AG09319 (cell line): ENCODE measurements around the gene MAD1L1.

Experiments
- DNase-seq: peaks from one replicate; pipeline ENCODE4 v3.0.0-alpha.2; 2010; ENCODE audit warnings: low read depth; ENCODE audit errors: extremely low read depth
- TF ChIP-seq, protein P1 (sequence below): IDR thresholded peaks from 2 replicates; pipeline ENCODE4 v1.5.1; 2011; ENCODE audit warnings: low read depth, mild to moderate bottlenecking, inconsistent platforms, low read length, moderate library complexity

MAD1L1 gene

DNA sequence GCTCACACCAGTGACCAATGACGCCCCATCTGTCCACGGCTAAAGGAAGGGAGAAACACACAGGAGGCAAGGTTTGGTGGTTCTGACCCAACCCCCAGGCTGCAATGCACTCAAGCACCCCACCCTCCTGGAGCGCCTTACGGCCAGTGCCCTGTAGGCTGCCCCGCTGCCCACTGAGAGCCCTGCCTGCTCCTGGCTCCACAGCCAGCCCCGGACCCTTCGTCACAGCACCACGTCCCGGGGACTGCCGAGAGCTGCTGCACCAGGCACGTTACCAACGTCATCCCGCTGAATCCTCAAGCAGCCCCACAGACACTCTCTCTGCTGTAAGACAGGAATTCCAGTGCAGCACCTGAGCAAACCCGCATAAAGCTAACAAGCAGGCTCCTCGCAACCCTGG lies 87.8 kb downstream of the MAD1L1 start:
- DNase-seq = no peak
- TF ChIP-seq, protein P1, sequence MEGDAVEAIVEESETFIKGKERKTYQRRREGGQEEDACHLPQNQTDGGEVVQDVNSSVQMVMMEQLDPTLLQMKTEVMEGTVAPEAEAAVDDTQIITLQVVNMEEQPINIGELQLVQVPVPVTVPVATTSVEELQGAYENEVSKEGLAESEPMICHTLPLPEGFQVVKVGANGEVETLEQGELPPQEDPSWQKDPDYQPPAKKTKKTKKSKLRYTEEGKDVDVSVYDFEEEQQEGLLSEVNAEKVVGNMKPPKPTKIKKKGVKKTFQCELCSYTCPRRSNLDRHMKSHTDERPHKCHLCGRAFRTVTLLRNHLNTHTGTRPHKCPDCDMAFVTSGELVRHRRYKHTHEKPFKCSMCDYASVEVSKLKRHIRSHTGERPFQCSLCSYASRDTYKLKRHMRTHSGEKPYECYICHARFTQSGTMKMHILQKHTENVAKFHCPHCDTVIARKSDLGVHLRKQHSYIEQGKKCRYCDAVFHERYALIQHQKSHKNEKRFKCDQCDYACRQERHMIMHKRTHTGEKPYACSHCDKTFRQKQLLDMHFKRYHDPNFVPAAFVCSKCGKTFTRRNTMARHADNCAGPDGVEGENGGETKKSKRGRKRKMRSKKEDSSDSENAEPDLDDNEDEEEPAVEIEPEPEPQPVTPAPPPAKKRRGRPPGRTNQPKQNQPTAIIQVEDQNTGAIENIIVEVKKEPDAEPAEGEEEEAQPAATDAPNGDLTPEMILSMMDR = no peak

DNA sequence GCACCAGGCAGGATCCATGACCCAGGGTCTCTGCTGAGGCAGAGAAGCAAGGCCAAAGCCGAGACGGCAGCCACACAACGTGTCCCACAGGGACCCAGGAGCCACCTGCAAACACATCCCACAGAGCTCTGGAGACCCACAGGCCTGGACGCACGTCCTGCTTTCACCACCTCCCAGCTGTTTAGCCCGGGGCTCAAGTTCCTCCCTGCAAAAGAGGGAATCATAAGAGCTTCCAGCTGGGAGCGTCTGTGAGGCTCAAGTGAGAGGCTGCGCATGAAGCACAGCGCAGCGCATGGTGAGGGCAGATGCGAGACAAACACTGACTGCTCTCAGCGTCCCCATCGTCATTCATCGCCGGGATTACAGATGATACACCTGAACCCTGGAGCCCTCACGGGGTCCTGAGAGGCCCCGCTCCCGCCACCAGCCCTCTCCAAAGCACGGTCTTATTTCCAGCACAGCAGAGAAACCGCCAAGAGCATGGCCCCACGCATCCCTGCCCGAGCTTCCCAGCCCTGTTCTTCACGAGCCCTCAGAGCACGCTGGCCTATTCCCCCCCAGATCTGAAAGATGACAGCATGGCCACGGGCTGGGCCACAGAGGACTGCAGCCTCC lies 88.7 kb downstream of the MAD1L1 start:
- DNase-seq = no peak
- TF ChIP-seq, protein P1 = no peak

DNA sequence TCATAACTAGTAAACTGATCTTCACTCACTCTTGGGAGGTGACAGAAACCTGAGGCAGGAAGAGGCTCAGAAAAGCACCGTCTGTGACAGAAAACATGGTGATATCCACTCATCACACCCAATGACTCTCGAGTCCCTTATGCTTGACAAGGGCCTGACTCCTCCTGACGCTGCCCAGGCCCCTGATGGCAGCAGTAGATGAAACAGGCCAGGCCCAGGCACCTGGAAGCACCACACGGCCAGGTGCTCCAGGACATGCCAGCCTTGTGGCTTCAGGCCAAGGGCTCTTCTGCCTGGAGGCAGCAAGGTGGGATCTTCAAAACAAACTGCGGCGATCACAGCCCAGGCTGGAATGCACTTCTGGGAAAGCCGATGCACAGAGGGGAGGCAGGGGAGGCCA lies 89.3 kb downstream of the MAD1L1 start:
- TF ChIP-seq, protein P1 = no peak
- no peak for DNase-seq

DNA sequence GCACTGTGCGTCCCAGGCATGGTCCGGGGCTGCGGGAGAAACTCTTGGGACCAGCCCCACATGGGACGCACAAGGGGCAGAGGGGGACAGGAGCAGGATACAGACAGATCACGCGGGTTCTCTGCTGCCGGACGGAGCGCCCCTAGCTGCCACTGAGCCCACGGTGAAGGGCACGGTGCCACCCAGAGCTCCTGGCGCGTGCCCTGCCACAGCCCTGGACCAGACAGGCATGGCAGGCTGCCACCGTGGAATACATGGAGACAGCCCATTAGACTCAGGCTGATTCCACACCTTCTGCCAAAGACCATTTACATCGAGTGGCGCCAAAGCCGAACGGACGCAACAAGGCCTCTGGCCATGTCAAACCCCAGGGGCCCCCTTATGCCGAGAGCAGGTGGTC lies 90.4 kb downstream of the MAD1L1 start:
- no peak for DNase-seq
- TF ChIP-seq, protein P1 = no peak

DNA sequence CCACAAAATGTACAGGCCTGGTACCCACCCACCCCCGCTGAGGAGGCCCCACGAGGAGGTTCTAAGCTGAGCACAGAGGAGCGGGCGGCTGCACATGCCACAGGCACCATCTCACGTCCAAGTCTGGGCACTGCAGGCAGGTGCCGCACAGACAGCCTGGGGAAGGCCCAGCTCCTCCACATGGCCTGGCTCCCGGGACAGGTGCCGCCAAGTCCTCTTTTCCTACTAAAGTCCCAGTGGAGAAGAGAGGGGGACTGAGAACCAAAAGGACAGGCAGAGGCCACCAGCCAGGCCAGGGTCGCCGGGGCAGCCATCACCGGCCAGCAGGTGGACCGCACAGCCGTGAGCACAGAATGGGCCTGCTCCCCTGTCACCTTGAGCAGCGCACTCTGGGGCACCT lies 91.1 kb downstream of the MAD1L1 start:
- TF ChIP-seq, protein P1 = no peak; the same call in 1 of the 2 replicates
- no peak for DNase-seq

DNA sequence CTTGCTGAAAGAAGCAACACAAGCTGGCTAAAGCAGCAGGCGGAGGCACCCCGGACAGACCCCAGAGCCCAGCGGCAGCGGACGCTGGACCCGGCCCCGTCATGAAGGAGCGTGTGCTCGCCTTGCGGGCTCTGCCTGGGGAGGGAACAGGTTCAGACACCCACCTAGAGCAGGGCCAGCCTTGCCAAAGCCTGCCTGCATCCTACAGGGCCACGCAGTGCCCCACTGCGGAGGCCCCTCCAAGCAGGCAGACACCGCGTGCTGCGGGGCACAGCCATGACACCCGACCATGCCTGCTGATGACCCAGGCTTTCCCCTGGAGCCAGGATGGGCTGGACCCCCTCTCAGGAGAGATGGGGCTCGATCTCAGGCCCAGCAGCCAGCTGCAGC lies 91.7 kb downstream of the MAD1L1 start:
- TF ChIP-seq, protein P1 = no peak
- DNase-seq = no peak

DNA sequence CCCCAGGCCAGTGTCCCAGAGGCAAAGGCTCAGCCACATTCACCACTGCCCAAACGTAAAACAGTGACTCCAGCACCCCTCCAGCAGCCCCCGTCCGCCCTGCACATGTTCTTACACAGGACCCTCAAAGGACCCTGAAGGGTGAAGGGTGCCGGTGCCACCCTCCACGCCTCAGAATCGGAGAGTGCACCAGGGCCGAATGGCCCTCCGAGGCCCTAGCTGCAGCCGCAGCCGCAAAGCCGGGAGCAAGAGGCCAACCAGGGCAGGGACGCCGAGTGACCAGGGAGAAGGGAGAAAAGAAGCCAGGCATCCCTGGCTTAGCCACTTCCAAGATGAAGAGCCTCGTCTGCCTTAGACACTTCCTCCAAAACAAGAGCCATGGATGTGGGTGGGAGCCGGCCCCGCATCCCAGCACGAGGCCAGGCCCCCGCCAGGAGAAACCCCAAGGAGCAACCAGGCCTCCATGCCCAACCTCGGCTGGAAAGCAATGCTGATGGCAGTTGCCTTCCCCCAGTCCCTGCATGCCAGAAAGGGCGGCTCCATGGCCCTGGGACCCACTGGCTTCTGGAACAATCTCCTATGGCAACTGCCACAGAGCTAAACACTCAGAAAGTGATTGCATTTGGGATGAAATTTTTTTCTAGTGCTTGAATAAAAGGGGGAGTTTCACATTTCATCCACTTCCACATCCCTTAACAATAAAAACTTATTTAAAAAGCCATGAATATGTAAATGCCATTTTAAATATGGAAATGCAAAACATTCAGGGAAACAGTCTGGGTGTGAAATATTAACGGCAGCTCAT lies 92.3 kb downstream of the MAD1L1 start:
- TF ChIP-seq, protein P1 = no peak
- DNase-seq = no peak
